ENCODE results near the gene ABCC1. TPM values are rescaled to one million over a fixed set of nuclear protein-coding genes. Genes with fewer than 3 reads are reported as not detected.

The ABCC1 gene
- polyA plus RNA-seq, 1 donor (not counting 4 experiments of a cell fraction or from before 2014, with no cell fraction given): 19.4 TPM

GRCh38 chr16:16139806-16140205 is 190.4 kb downstream of the ABCC1 start:
- dilution Hi-C loops (cut with MboI; ENCODE audit: extremely low pct_ligation_motif_present, low sequenced_read_pairs): no loop called here
- no peaks in the 10 kb centered on the region for H3K9me1 ChIP-seq (ENCODE audit: control insufficient read depth, extremely low read depth, insufficient read depth, low read length)
- H2AFZ ChIP-seq (ENCODE audit: control insufficient read depth, low read length): no peak overlapping the region
- no peak overlapping the region for H3K4me2 ChIP-seq (ENCODE audit: control insufficient read depth, extremely low read depth, insufficient read depth, low read depth, low read length)
- DNase-seq (ENCODE audit: low read depth, low spot score) (no peak), FAIRE-seq (no peak)
- H3K79me2 ChIP-seq (ENCODE audit: control insufficient read depth, insufficient read depth, low read length): no peaks in the 10 kb centered on the region
- peaks cover 7% of the 10 kb centered on the region for H3K4me1 ChIP-seq (ENCODE audit: control insufficient read depth, extremely low read depth, insufficient read depth, low read length)
- H3K27me3 ChIP-seq (ENCODE audit: control insufficient read depth, extremely low read depth, insufficient read depth, low read length): no peaks in the 10 kb centered on the region
- no peak overlapping the region for H3K27ac ChIP-seq (ENCODE audit: control insufficient read depth, insufficient read depth, low read length)
- TF ChIP-seq EZH2 (IDR thresholded peaks at IDR 0.05; ENCODE audit: low read length): no peak
- TF ChIP-seq, protein P1, sequence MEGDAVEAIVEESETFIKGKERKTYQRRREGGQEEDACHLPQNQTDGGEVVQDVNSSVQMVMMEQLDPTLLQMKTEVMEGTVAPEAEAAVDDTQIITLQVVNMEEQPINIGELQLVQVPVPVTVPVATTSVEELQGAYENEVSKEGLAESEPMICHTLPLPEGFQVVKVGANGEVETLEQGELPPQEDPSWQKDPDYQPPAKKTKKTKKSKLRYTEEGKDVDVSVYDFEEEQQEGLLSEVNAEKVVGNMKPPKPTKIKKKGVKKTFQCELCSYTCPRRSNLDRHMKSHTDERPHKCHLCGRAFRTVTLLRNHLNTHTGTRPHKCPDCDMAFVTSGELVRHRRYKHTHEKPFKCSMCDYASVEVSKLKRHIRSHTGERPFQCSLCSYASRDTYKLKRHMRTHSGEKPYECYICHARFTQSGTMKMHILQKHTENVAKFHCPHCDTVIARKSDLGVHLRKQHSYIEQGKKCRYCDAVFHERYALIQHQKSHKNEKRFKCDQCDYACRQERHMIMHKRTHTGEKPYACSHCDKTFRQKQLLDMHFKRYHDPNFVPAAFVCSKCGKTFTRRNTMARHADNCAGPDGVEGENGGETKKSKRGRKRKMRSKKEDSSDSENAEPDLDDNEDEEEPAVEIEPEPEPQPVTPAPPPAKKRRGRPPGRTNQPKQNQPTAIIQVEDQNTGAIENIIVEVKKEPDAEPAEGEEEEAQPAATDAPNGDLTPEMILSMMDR (optimal IDR thresholded peaks at IDR 0.05 in 1 of 3, IDR thresholded peaks at IDR 0.05 in 1 of 3, conservative IDR thresholded peaks at IDR 0.05 in 1 of 3; ENCODE audit: extremely low read depth in 1 of 3, insufficient read depth in 2 of 3, low read length in 3 of 3): no peak
- H3K36me3 ChIP-seq (ENCODE audit: control insufficient read depth in 2 of 2, extremely low read depth in 1 of 2, insufficient read depth in 2 of 2, low read length in 2 of 2): peaks cover 22 to 31% of the 10 kb centered on the region in 2 experiments
- no peaks in the 10 kb centered on the region for H4K20me1 ChIP-seq (ENCODE audit: control insufficient read depth, extremely low read depth, insufficient read depth, low read length)
- H3K9ac ChIP-seq (ENCODE audit: control insufficient read depth, extremely low read depth, insufficient read depth, low read length): no peak overlapping the region
- H3K9me3 ChIP-seq (ENCODE audit: control insufficient read depth, low read depth, low read length): no peaks in the 10 kb centered on the region
- H3K4me3 ChIP-seq (ENCODE audit: control insufficient read depth in 2 of 3, extremely low read depth in 1 of 3, insufficient read depth in 2 of 3, low read depth in 1 of 3, low read length in 3 of 3): no peak overlapping the region

DNA sequence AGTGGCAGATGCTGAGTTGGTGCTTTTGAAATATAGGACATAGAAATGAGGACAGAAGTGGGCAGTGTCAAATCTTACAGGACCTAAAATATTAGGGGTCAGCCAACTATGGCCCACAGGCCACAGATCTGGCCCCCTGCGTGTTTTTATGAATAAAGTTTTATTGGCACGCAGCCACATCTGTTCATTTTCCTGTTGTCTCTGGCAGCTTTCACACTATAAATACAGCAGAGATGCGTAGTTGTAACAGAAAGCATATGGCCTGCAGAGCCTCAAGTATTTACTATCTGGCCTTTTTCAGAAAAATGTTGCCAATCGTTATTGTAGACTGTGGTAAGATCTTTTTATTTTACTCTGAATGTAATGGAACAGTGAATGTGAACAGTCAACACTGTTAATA is 191.1 kb downstream of the ABCC1 start:
- FAIRE-seq: no peak

More for the DNA sequence above, 191.1 kb downstream of the ABCC1 start:
- no peak overlapping the region for H3K4me2 ChIP-seq (ENCODE audit: control insufficient read depth, extremely low read depth, insufficient read depth, low read depth, low read length)
- no peak for DNase-seq (ENCODE audit: low read depth, low spot score)
- peaks cover 28 to 31% of the 10 kb centered on the region in 2 experiments for H3K36me3 ChIP-seq (ENCODE audit: control insufficient read depth in 2 of 2, extremely low read depth in 1 of 2, insufficient read depth in 2 of 2, low read length in 2 of 2)
- H3K9ac ChIP-seq (ENCODE audit: control insufficient read depth, extremely low read depth, insufficient read depth, low read length): no peak overlapping the region
- no peak overlapping the region for H2AFZ ChIP-seq (ENCODE audit: control insufficient read depth, low read length)
- H4K20me1 ChIP-seq (ENCODE audit: control insufficient read depth, extremely low read depth, insufficient read depth, low read length): no peaks in the 10 kb centered on the region
- H3K4me3 ChIP-seq (ENCODE audit: control insufficient read depth in 2 of 3, extremely low read depth in 1 of 3, insufficient read depth in 2 of 3, low read depth in 1 of 3, low read length in 3 of 3): no peak overlapping the region
- H3K79me2 ChIP-seq (ENCODE audit: control insufficient read depth, insufficient read depth, low read length): no peaks in the 10 kb centered on the region
- H3K9me3 ChIP-seq (ENCODE audit: control insufficient read depth, low read depth, low read length): no peaks in the 10 kb centered on the region
- H3K4me1 ChIP-seq (ENCODE audit: control insufficient read depth, extremely low read depth, insufficient read depth, low read length): peaks cover 7% of the 10 kb centered on the region
- no peaks in the 10 kb centered on the region for H3K27me3 ChIP-seq (ENCODE audit: control insufficient read depth, extremely low read depth, insufficient read depth, low read length)
- no peak overlapping the region for H3K27ac ChIP-seq (ENCODE audit: control insufficient read depth, insufficient read depth, low read length)
- H3K9me1 ChIP-seq (ENCODE audit: control insufficient read depth, extremely low read depth, insufficient read depth, low read length): no peaks in the 10 kb centered on the region
- TF ChIP-seq EZH2 (IDR thresholded peaks at IDR 0.05; ENCODE audit: low read length): no peak
- TF ChIP-seq, protein P1 (optimal IDR thresholded peaks at IDR 0.05 in 1 of 3, IDR thresholded peaks at IDR 0.05 in 1 of 3, conservative IDR thresholded peaks at IDR 0.05 in 1 of 3; ENCODE audit: extremely low read depth in 1 of 3, insufficient read depth in 2 of 3, low read length in 3 of 3): no peak
- dilution Hi-C loops (cut with MboI; ENCODE audit: extremely low pct_ligation_motif_present, low sequenced_read_pairs): no loop called here
